ENCODE data around the gene UBE2E2.
"Not testable (repeated sequence)": the region's sequence is repeated elsewhere in the genome, so short reads cannot be mapped to it uniquely, and the experiment has no call there.

The UBE2E2 gene

GRCh38 chr3:23166845-23167244, 36.3 kb upstream of the UBE2E2 start:
- H3K4me3 ChIP-seq (ENCODE audit: low read depth, low read length): no peak overlapping the region
- DNase-seq (ENCODE audit: low read depth): no peak
- TF ChIP-seq MAX (IDR thresholded peaks at IDR 0.05; ENCODE audit: low read depth, low read length): no peak
- no peak for TF ChIP-seq MYC (IDR thresholded peaks at IDR 0.05; ENCODE audit: low read depth, low read length)

GRCh38 chr3:23169551-23169950, 33.6 kb upstream of the UBE2E2 start:
- no peak for TF ChIP-seq MYC (IDR thresholded peaks at IDR 0.05; ENCODE audit: low read depth, low read length)
- no peak for TF ChIP-seq POLR2A (IDR thresholded peaks at IDR 0.05; ENCODE audit: extremely low read depth, insufficient read length)
- TF ChIP-seq MAX (IDR thresholded peaks at IDR 0.05; ENCODE audit: low read depth, low read length): no peak
- no peak for TF ChIP-seq CTCF (IDR thresholded peaks at IDR 0.05; ENCODE audit: low read depth, low read length)
- no peak overlapping the region for H3K4me3 ChIP-seq (ENCODE audit: low read depth, low read length)
- no peak for DNase-seq (ENCODE audit: low read depth)

GRCh38 chr3:23170291-23170690, 32.8 kb upstream of the UBE2E2 start:
- DNase-seq (ENCODE audit: low read depth): no peak
- H3K4me3 ChIP-seq (ENCODE audit: low read depth, low read length): no peak overlapping the region
- no peak for TF ChIP-seq CTCF (IDR thresholded peaks at IDR 0.05; ENCODE audit: low read depth, low read length)
- no peak for TF ChIP-seq MAX (IDR thresholded peaks at IDR 0.05; ENCODE audit: low read depth, low read length)
- no peak for TF ChIP-seq POLR2A (IDR thresholded peaks at IDR 0.05; ENCODE audit: extremely low read depth, insufficient read length)
- TF ChIP-seq MYC (IDR thresholded peaks at IDR 0.05; ENCODE audit: low read depth, low read length): no peak

GRCh38 chr3:23172059-23172458, 31.1 kb upstream of the UBE2E2 start:
- no peak for DNase-seq (ENCODE audit: low read depth)
- no peak overlapping the region for H3K4me3 ChIP-seq (ENCODE audit: low read depth, low read length)
- TF ChIP-seq CTCF (IDR thresholded peaks at IDR 0.05; ENCODE audit: low read depth, low read length) (no peak), MYC (IDR thresholded peaks at IDR 0.05; ENCODE audit: low read depth, low read length) (no peak), MAX (IDR thresholded peaks at IDR 0.05; ENCODE audit: low read depth, low read length) (no peak), POLR2A (IDR thresholded peaks at IDR 0.05; ENCODE audit: extremely low read depth, insufficient read length) (no peak)

GRCh38 chr3:23174426-23175039, 28.6 kb upstream of the UBE2E2 start:
- TF ChIP-seq MAX (IDR thresholded peaks at IDR 0.05; ENCODE audit: low read depth, low read length) (no peak), CTCF (IDR thresholded peaks at IDR 0.05; ENCODE audit: low read depth, low read length) (no peak), MYC (IDR thresholded peaks at IDR 0.05; ENCODE audit: low read depth, low read length) (no peak), POLR2A (IDR thresholded peaks at IDR 0.05; ENCODE audit: extremely low read depth, insufficient read length) (no peak)
- no peak for DNase-seq (ENCODE audit: low read depth)

GRCh38 chr3:23175341-23176083, 27.6 kb upstream of the UBE2E2 start:
- H3K4me3 ChIP-seq (ENCODE audit: low read depth, low read length): no peak overlapping the region
- no peak for DNase-seq (ENCODE audit: low read depth)
- no peak for TF ChIP-seq CTCF (IDR thresholded peaks at IDR 0.05; ENCODE audit: low read depth, low read length)
- TF ChIP-seq MYC (IDR thresholded peaks at IDR 0.05; ENCODE audit: low read depth, low read length): no peak
- TF ChIP-seq MAX (IDR thresholded peaks at IDR 0.05; ENCODE audit: low read depth, low read length): no peak
- no peak for TF ChIP-seq POLR2A (IDR thresholded peaks at IDR 0.05; ENCODE audit: extremely low read depth, insufficient read length)

More at GRCh38 chr3:23174426-23175039, 28.6 kb upstream of the UBE2E2 start:
- no peak overlapping the region for H3K4me3 ChIP-seq (ENCODE audit: low read depth, low read length)

- DNase-seq (ENCODE audit: low read depth); H3K4me3 ChIP-seq (ENCODE audit: low read depth, low read length): not testable (repeated sequence)
These were observed 26.3 kb upstream of the UBE2E2 start for GRCh38 chr3:23176839-23177238.
